Measurements from ENCODE around the gene SLC35B2. TPM values are rescaled to one million over a fixed set of nuclear protein-coding genes. Genes with fewer than 3 reads are reported as not detected.
A peak's percentile ranks its signal among the peaks of the same experiment; 100 is the strongest.

The SLC35B2 gene
- total and polyA plus RNA-seq, 10 of the 15 experiments (the other 5 are each of a cell fraction or from before 2014, with no cell fraction given) = 11.3 to 45.4 (median 33.8) TPM

DNA sequence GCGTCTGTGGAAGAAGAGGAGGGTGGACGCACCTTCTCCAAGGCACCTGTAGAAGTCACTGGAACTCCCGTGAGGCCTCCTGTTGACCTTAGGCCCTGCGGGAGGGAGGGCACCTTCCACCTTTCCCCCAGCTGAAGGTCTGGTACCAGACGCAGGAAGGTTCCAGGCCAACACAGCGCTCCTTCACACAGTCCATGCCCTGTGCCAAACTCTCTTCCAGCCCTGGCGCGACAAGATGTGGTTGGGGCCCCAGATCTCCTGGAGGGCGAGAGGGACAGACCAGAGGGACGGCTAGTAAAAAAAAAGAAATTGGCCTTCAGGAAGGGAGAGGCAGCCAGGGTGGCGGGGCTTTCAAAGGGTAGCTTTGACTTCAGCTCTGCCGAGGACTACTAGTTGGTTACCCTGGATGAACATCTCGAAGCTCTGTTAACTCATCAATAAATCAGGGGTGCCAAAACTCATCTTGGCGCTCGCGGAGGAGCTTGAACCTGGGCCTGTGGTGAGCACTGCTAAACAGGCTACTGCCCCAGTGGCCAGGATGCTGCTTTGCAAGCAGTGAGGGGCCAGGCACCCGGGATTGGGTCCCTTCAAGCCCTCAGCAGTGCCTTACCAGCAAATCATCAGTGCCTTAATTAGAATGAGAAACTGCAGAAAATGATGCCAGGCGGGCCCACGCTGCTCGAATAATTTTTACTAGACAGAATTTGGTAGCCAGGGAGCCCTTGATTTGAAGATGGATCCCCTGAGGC is 40.9 kb upstream of the SLC35B2 start:
- RAD21 ChIA-PET (ENCODE audit: unreplicated experiment) = no interaction called here
- no TSS peak for BruUV-seq (replicated peaks)
- Histone ChIP-seq H3K79me2 (ENCODE audit: control insufficient read depth, insufficient read depth, low read length) (no peaks in the 10 kb centered on the region), H3K9me3 (replicated peaks; ENCODE audit: control insufficient read depth, insufficient read depth, low read length) (no peaks in the 10 kb centered on the region), H3K4me3 (no peak overlapping the region), H3K36me3 (ENCODE audit: control insufficient read depth in 2 of 2, insufficient read depth in 2 of 2, low read length in 1 of 2) (peaks cover 0 to 16% of the 10 kb centered on the region in 2 experiments; a peak in 2 of 4 replicates), H3K4me2 (ENCODE audit: control insufficient read depth, insufficient read depth) (no peak overlapping the region), H3K27me3 (replicated peaks in 1 of 2; ENCODE audit: control insufficient read depth in 2 of 2, insufficient read depth in 2 of 2, low read length in 1 of 2) (peaks cover 9 to 11% of the 10 kb centered on the region in 2 experiments), H2AFZ (ENCODE audit: control insufficient read depth, low read depth, low read length) (no peak overlapping the region), H3K27ac (ENCODE audit: control insufficient read depth, insufficient read depth) (no peak overlapping the region), H4K20me1 (ENCODE audit: control insufficient read depth, insufficient read depth) (no peaks in the 10 kb centered on the region), H3K9ac (ENCODE audit: control insufficient read depth, insufficient read depth, low read length) (no peak overlapping the region), H3K4me1 (ENCODE audit: control insufficient read depth, insufficient read depth, low read length) (no peaks in the 10 kb centered on the region)
- CTCF ChIA-PET = interaction anchor here (1.5 kb wide), 1 partner anchor 15 kb away, joined by 5 read pairs; the partner anchor contains the start of gene AARS2
- SMC1A ChIA-PET (ENCODE audit: uncharacterized antibody, unreplicated experiment) = no interaction called here
- TF ChIP-seq CBX3 (IDR thresholded peaks at IDR 0.05; ENCODE audit: borderline replicate concordance, low read depth) (no peak), WRNIP1 (IDR thresholded peaks at IDR 0.05; ENCODE audit: borderline replicate concordance, low read depth, low read length) (no peak), POLR2AphosphoS2 (IDR thresholded peaks at IDR 0.05; ENCODE audit: low read depth, low read length) (no peak), ZNF217 (IDR thresholded peaks at IDR 0.05) (no peak), JUNB (IDR thresholded peaks at IDR 0.05) (no peak), EED (IDR thresholded peaks at IDR 0.05; ENCODE audit: low read depth) (no peak)
- intact Hi-C loops (cut with micrococcal nuclease; ENCODE audit: unreplicated experiment) = no loop called here
- ATAC-seq = peak; percentile 28; the same call in 1 of the 3 replicates
- WGBS (ENCODE audit: insufficient coverage, insufficient replicate concordance, low lambda C conversion rate, missing lambda C conversion rate) = 75% methylated on average over 20 of the region's 20 CpGs
- POLR2A ChIA-PET = no interaction called here
- no peak for FAIRE-seq
- no peak for DNase-seq (ENCODE audit: low read depth, low spot score)
- in situ Hi-C loops (cut with MboI) = no loop called here

Measured in GM12878 (cell line).